Keratinocyte (primary cell): Measurements from ENCODE around the gene QSOX1. TPM values are rescaled to one million over a fixed set of nuclear protein-coding genes. Genes with fewer than 3 reads are reported as not detected.

Experiments used
- DNase-seq: peaks from one replicate; pipeline ENCODE4 v3.0.0-alpha.2; 2011; ENCODE audit warnings: low read depth, missing footprints, low spot score
- FAIRE-seq: peaks from 2 replicates; lab custom pipeline; 2011; peaks lifted over from hg19 to GRCh38; lab: Jason Lieb, UNC
- H2AFZ ChIP-seq: 2 replicates; pipeline ENCODE4 v1.6.0; 2012; ENCODE audit warnings: low read length, control low read depth, inconsistent platforms; ENCODE audit not compliant: control insufficient read depth
- H3K27ac ChIP-seq: 2 replicates; pipeline ENCODE4 v1.5.1; 2011; ENCODE audit warnings: low read length; ENCODE audit not compliant: control insufficient read depth, insufficient read depth
- H3K27me3 ChIP-seq: 3 replicates; pipeline ENCODE4 v1.6.0; 2011; ENCODE audit warnings: low read length; ENCODE audit not compliant: control insufficient read depth, insufficient read depth; ENCODE audit errors: extremely low read depth
- H3K36me3 ChIP-seq, 2 experiments: 2 replicates in 1 of 2; 3 replicates in 1 of 2; pipeline ENCODE4 v1.5.1; 2011; ENCODE audit warnings: low read length in 2 of 2, mild to moderate bottlenecking in 1 of 2; ENCODE audit not compliant: control insufficient read depth in 2 of 2, insufficient read depth in 2 of 2; ENCODE audit errors: extremely low read depth in 1 of 2
- H3K4me1 ChIP-seq: 3 replicates; pipeline ENCODE4 v1.5.1; 2011; ENCODE audit warnings: low read length; ENCODE audit not compliant: control insufficient read depth, insufficient read depth; ENCODE audit errors: extremely low read depth
- H3K4me2 ChIP-seq: 3 replicates; pipeline ENCODE4 v1.6.0; 2011; ENCODE audit warnings: low read depth, low read length; ENCODE audit not compliant: control insufficient read depth, insufficient read depth; ENCODE audit errors: extremely low read depth
- H3K4me3 ChIP-seq, 3 experiments: fragments of 200-600 bp in 1 of 3; sonication (generic) in 1 of 3; 2 replicates in 2 of 3; 3 replicates in 1 of 3; pipeline ENCODE4 v1.5.1; 2011 to 2016; ENCODE audit warnings: low read length in 3 of 3, mild to moderate bottlenecking in 3 of 3, control low read depth in 2 of 3, inconsistent platforms in 1 of 3, low read depth in 1 of 3, mixed read lengths in 1 of 3, mixed run types in 1 of 3, moderate library complexity in 1 of 3; ENCODE audit not compliant: control insufficient read depth in 2 of 3, insufficient read depth in 2 of 3; ENCODE audit errors: extremely low read depth in 1 of 3
- H3K79me2 ChIP-seq: 2 replicates; pipeline ENCODE4 v1.6.0; 2012; ENCODE audit warnings: low read length; ENCODE audit not compliant: control insufficient read depth, insufficient read depth
- H3K9ac ChIP-seq: 3 replicates; pipeline ENCODE4 v1.6.0; 2011; ENCODE audit warnings: low read length; ENCODE audit not compliant: control insufficient read depth, insufficient read depth; ENCODE audit errors: extremely low read depth
- H3K9me1 ChIP-seq: 3 replicates; pipeline ENCODE4 v1.6.0; 2011; ENCODE audit warnings: low read length; ENCODE audit not compliant: control insufficient read depth, insufficient read depth; ENCODE audit errors: extremely low read depth
- H3K9me3 ChIP-seq: 2 replicates; pipeline ENCODE4 v1.5.1; 2012; ENCODE audit warnings: low read depth, low read length; ENCODE audit not compliant: control insufficient read depth
- H4K20me1 ChIP-seq: 3 replicates; pipeline ENCODE4 v1.6.0; 2011; ENCODE audit warnings: low read length; ENCODE audit not compliant: control insufficient read depth, insufficient read depth; ENCODE audit errors: extremely low read depth
- CTCF ChIP-seq, 3 experiments: IDR thresholded peaks in 1 of 3; conservative IDR thresholded peaks in 1 of 3; optimal IDR thresholded peaks in 1 of 3; 2 replicates in 2 of 3; 3 replicates in 1 of 3; pipeline versions ENCODE3 to v1.5.1; 2011; ENCODE audit warnings: low read length in 3 of 3, mild to moderate bottlenecking in 3 of 3, moderate library complexity in 2 of 3, control low read depth in 1 of 3, inconsistent platforms in 1 of 3; ENCODE audit not compliant: insufficient read depth in 2 of 3; ENCODE audit errors: extremely low read depth in 1 of 3
- EZH2 ChIP-seq: IDR thresholded peaks from one replicate; pipeline ENCODE4 v1.6.1; 2012; ENCODE audit warnings: inconsistent platforms, mild to moderate bottlenecking, low read length, moderate library complexity
- dilution Hi-C: fragments of 300-500 bp; cut with MboI; formaldehyde crosslinking; loops from one replicate; pipeline ENCODE4 v1.7.0; 2020; ENCODE audit warnings: low sequenced_read_pairs; ENCODE audit not compliant: extremely low pct_ligation_motif_present
- polyA plus RNA-seq, 5 experiments: library from polyadenylated mRNA; depleted of rRNA in 3 of 5; stranded (reverse) in 3 of 5; stranded (forward) in 1 of 5; unstranded in 1 of 5; fragments of >200 nt; gene quantifications; 1 replicate in 1 of 5; 2 replicates in 3 of 5; 3 replicates in 1 of 5; pipeline versions ENCODE4 v1.2.1 to v1.2.3, GENCODE V29; 2011 to 2012; ENCODE audit warnings: missing spikeins in 2 of 5, low read depth in 1 of 5, low replicate concordance in 1 of 5

QSOX1 gene
- polyA plus RNA-seq, 1 donor (not counting 4 experiments of a cell fraction or from before 2014, with no cell fraction given) = 57.6 TPM

- peaks cover 15% of the 10 kb centered on the region for H3K4me1 ChIP-seq
- peak overlapping the region; percentile 76 for H2AFZ ChIP-seq
- peak overlapping the region; percentile 43 to 62 (median 59) for H3K4me3 ChIP-seq
- H3K79me2 ChIP-seq = no peaks in the 10 kb centered on the region
- dilution Hi-C loops = no loop called here
- no peaks in the 10 kb centered on the region for H4K20me1 ChIP-seq
- no peaks in the 10 kb centered on the region for H3K9me1 ChIP-seq
- H3K9me3 ChIP-seq = no peaks in the 10 kb centered on the region
- peak overlapping the region; percentile 69 for H3K4me2 ChIP-seq
- H3K9ac ChIP-seq = no peak overlapping the region
- peaks cover 89% of the 10 kb centered on the region for H3K27me3 ChIP-seq
- no peak overlapping the region for H3K27ac ChIP-seq
- DNase-seq (no peak), FAIRE-seq (no peak)
- no peak for TF ChIP-seq CTCF (optimal IDR thresholded peaks at IDR 0.05 in 1 of 3, IDR thresholded peaks at IDR 0.05 in 1 of 3, conservative IDR thresholded peaks at IDR 0.05 in 1 of 3; ENCODE audit: extremely low read depth in 1 of 3, insufficient read depth in 2 of 3, low read length in 3 of 3)
- peak; percentile 87 for TF ChIP-seq EZH2
- no peaks in the 10 kb centered on the region for H3K36me3 ChIP-seq
Observed at GRCh38 chr1:180228648-180229482, 74.2 kb downstream of the QSOX1 start.

- Histone ChIP-seq H3K9me3 (no peaks in the 10 kb centered on the region), H3K4me2 (peak within 1 kb of the TSS; percentile 94), H3K79me2 (no peaks in the 10 kb centered on the region), H3K36me3 (no peaks in the 10 kb centered on the region), H3K4me3 (peak within 1 kb of the TSS; percentile 43 to 70 (median 70)), H4K20me1 (no peaks in the 10 kb centered on the region), H2AFZ (peak within 1 kb of the TSS; percentile 76), H3K27me3 (peaks cover 90% of the 10 kb centered on the region), H3K9ac (no peak within 1 kb of the TSS), H3K27ac (no peak within 1 kb of the TSS), H3K9me1 (no peaks in the 10 kb centered on the region), H3K4me1 (peaks cover 16% of the 10 kb centered on the region)
- dilution Hi-C loops = no loop called here
- TF ChIP-seq EZH2 = peak; percentile 70
- no peak for TF ChIP-seq CTCF (optimal IDR thresholded peaks at IDR 0.05 in 1 of 3, IDR thresholded peaks at IDR 0.05 in 1 of 3, conservative IDR thresholded peaks at IDR 0.05 in 1 of 3; ENCODE audit: extremely low read depth in 1 of 3, insufficient read depth in 2 of 3, low read length in 3 of 3)
- FAIRE-seq (no peak), DNase-seq (no peak)
Observed at GRCh38 chr1:180229483-180230415, 75.1 kb downstream of the QSOX1 start, which contains the start of gene LHX4. TSS of gene LHX4 (plus strand) at chr1:180230264. CDS start at chr1:180230530, 266 bp downstream.
